Neuron (in vitro differentiated cells): ENCODE results near the gene DEPDC4.

Experiments used
- H2AFZ ChIP-seq: one replicate; pipeline ENCODE4 v1.6.1; 2013; ENCODE audit warnings: low read depth, mild to moderate bottlenecking, inconsistent platforms, low read length, moderate library complexity
- H3K27me3 ChIP-seq: one replicate; pipeline ENCODE4 v1.6.1; 2013; ENCODE audit warnings: low read length; ENCODE audit not compliant: insufficient read depth
- H3K36me3 ChIP-seq: one replicate; pipeline ENCODE4 v1.6.1; 2013; ENCODE audit warnings: low read length; ENCODE audit not compliant: insufficient read depth
- H3K4me1 ChIP-seq: one replicate; pipeline ENCODE4 v1.6.1; 2013; ENCODE audit warnings: low read length; ENCODE audit not compliant: insufficient read depth
- H3K4me3 ChIP-seq: 2 replicates; pipeline ENCODE4 v1.5.1; 2013; ENCODE audit warnings: mild to moderate bottlenecking, low read length, moderate library complexity
- H3K9me3 ChIP-seq: one replicate; pipeline ENCODE4 v1.6.1; 2013; ENCODE audit warnings: low read length

DEPDC4 gene

DNA sequence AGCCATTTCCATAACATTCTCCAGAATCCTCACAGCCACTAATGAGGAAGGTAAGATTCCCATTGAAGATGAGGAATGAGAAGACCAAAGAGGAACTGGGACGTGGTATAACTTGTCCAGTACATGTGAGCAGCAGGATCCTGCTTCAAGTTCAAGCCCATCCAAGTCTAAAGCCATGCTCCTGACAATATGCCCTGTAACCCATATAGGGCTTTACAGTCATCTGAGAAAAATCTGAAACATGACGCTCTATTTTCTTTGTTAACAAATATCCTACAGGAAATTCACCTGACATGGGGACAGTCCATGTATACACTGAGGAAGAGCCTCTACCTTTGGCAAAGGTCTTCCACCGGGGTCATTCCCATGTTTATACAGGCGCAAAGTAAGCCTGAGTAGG, 69.4 kb downstream of the DEPDC4 start:
- no peaks in the 10 kb centered on the region for H3K27me3 ChIP-seq
- no peak overlapping the region for H3K4me3 ChIP-seq
- H3K4me1 ChIP-seq, result peaks cover 6% of the 10 kb centered on the region
- H3K9me3 ChIP-seq, result no peaks in the 10 kb centered on the region
- H3K36me3 ChIP-seq, result no peaks in the 10 kb centered on the region
- no peak overlapping the region for H2AFZ ChIP-seq

DNA sequence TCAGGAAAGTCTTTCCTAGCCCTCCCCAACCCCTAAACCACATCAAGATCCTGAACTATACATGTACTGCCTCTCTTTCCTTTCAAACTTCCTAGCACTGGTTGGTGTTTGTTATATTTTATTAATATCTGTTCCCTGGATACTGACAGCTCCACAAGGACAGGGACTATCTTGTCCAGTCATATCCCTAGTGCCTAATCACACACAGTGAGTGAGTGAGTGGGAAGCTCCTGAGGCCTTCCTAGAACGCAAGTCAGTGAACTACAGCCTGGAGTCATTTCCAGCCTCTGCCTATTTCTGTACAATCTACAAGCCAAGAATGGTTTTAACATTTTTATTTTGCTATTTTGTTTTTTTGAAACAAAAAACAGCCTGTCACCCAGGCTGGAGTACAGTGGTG, 73.8 kb downstream of the DEPDC4 start:
- H3K4me3 ChIP-seq, result no peak overlapping the region
- no peaks in the 10 kb centered on the region for H3K4me1 ChIP-seq
- no peaks in the 10 kb centered on the region for H3K27me3 ChIP-seq
- no peaks in the 10 kb centered on the region for H3K9me3 ChIP-seq
- H3K36me3 ChIP-seq, result no peaks in the 10 kb centered on the region
- H2AFZ ChIP-seq, result no peak overlapping the region
